H1 (cell line): Measurements from ENCODE around the gene UQCC5. TPM values are rescaled to one million over a fixed set of nuclear protein-coding genes. Genes with fewer than 3 reads are reported as not detected.

Source experiments
- ATF2 ChIP-seq: IDR thresholded peaks from 2 replicates; pipeline ENCODE4 v1.6.1; 2012; ENCODE audit warnings: low read length, inconsistent platforms
- polyA plus RNA-seq, 7 experiments: library from polyadenylated mRNA; depleted of rRNA in 3 of 7; stranded (reverse) in 5 of 7; unstranded in 2 of 7; fragments of >200 nt in 5 of 7; fragments of 200-250 nt in 2 of 7; gene quantifications; 1 replicate in 5 of 7; 2 replicates in 1 of 7; 4 replicates in 1 of 7; pipeline versions ENCODE4 v1.2.1 to v1.2.3, GENCODE V29; 2011 to 2013; ENCODE audit warnings: missing spikeins in 2 of 7, mixed read lengths in 2 of 7
- total RNA-seq: library from RNA; stranded (reverse); fragmentation: NEBNext Ultra II Directional; extraction: Animal tissue kit (Norgen Biotek cat#: 25700); gene quantifications from 2 replicates; pipeline ENCODE4 v1.2.1, GENCODE V29; 2021

UQCC5 gene
- total and polyA plus RNA-seq, 2 of the 8 experiments (the other 6 are each of a cell fraction or from before 2014, with no cell fraction given) = 35.0 to 37.7 TPM

GRCh38 chr3:52527039-52527731 lies 9.2 kb upstream of the UQCC5 start (continued):
- no peak for TF ChIP-seq ATF2
- TF ChIP-seq, all 59 proteins: peak for 0
